HG03439 (cell line): ENCODE data around the gene CORO1C.
A peak's percentile ranks its signal among the peaks of the same experiment; 100 is the strongest.
"Not testable (repeated sequence)": the region's sequence is repeated elsewhere in the genome, so short reads cannot be mapped to it uniquely, and the experiment has no call there.

Experiments used
- ATAC-seq: cut with Tn5 transposase; IDR thresholded peaks from one replicate; pipeline ENCODE4 v1.9.1; 2021; ENCODE audit warnings: mild to moderate bottlenecking, moderate library complexity; ENCODE audit not compliant: unreplicated experiment

Gene CORO1C

DNA sequence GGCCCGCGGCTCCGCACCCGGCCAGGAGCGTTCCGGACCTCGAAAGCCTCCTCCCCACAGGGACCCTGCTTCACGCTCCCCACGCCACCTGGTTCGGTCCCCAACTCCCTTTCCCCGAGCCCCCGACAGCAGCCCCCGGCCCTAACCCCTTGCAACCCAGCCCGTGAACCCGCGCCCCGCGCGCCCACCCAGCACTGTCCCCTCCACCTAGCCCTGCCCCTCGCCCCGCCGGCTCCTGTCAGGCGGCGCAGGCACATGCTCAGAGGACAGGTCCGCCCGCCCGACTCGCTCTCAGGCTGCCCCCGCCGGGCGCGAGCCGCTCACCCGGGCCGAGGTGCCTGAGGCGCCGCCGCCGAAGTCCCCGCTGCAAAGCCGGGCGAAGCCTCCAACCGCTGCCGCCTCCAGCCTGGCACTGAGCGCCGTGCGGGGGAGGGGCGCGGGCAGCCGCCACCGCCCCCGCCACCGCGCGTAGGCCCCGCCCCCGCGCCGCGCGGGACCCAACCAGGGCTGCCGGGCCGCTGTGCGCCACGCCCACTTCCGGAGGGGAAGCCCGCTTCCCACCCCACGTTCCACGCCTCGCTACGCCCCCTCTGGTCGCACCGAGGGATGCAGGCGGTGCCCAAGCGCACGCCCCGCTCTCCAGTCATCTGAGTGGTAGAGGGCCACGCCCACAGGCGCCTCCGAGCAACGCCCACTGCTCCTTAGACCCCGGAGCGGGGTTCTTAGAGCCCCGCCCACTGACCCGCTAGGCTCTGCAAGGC is at the start of gene CORO1C:
Gene CORO1C (minus strand): TSS at position 414 of the 761 bp plus-strand sequence. CDS start 30,200 bp downstream, outside the sequence.
- peak; percentile 76 for ATAC-seq

DNA sequence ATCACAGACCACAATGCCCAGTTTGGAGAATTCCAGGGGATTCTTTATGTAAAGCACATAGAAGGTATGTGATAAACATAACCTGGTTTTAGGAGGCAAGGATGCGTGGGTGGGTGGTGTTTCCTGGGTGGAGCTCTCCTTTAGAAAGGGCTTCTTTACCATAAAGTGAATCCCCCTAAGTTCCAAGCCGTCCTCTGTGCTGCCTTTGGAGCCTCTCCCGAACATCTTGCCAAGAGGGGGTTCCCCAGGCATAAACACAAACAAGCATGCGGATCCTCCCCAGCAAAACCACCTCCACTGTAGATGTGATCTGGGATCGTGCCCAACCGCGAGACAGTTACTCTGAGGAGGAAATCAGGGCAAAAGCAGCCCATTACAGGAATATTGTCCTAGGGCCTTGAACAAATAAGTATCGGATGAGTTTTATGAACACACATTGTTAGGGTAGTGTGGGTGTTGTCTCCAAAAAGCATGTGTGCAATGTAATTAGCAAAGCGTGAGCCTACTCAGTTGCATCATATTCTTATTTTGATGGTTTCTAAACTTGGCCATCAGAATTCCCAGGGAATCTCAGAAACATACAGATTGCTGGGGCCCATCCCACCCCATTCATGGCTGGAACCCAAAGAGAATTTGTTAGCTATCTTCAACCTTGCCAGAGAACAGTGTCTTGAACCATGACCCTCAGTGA is 48.8 kb upstream of the CORO1C start:
- no peak for ATAC-seq

DNA sequence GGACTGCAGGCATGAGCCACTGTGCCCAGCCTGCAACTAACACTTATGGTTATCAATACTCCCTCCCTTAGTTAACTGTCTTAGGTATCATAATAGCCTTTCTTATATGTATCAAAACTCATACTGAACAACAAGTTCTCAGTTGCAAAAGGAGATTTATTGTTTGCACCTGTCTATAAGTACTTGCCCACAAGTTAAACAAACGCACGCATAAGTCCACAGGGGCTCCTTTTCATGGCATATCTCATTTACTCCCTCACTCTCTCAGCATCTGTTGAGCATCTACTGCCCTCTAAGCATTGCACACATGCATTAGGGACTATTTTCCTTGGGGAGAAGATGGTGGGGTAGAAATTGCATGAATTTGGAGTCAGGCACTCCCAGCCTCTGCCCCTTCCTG is 46.7 kb upstream of the CORO1C start:
- ATAC-seq, result no peak

DNA sequence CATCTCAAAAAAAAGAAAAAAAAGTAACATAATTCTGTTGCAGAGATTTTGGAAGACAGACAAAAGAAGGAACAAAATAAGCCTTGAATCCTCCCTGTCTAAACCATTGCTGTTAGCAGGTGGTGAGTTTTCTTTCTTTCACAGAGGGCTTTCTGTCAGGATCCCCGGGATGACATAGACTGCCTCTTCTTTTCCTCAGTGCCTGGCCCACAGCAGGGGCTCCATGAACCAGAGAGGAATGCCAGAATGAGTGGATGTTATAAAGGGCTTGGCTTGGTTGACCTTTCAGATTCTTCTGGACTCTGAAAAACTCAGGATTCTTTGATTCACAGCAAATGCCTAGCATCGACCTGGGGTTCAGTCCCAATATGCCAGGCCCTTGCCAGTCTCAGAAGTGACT is 45.8 kb upstream of the CORO1C start:
- ATAC-seq, result no peak

DNA sequence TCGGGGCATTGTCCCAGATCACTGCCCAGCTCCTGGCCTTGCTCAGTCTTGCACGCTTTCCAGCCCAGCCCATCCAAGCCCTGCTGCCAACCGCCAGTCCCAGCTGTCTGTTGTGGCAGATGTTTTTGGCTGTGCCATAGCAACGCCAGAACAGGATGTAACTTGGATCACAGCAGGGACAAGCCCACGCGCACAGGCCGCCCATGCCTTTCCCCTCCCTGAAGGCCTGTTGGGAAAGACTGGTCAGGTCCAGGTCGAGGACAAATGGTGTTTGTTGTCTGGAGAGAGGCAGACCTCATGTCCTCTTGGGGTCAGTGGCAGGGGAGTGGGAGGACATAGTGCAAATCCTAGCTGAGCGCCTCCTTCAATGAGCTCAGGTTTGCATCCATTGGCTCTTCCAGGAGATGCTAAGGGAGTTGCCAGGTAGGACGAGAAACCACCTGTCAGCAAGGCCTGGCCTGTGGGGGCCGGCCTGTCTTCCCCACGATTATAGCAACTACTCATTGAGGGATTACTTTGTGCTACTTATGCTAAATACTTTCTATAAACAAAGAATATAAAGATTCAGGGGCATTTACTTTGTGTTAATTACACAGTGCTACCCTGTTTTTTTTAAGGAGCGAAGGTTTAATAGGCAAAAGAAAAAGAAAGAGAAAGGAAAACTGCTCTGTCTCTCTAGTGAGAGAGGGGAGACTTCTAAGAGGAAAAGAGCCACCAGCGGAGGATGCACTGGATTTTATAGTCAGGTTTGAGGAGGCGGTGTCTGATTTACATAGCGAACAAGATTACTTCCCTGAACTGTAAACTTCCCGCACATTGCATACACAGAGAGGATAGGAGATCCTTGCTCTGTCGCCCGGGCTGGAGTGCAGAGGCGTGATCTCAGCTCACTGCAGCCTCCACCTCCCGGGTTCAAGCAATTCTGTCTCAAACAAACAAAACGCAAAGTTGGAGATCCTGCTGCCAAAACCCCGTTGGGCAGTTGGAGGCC is 42.8 kb upstream of the CORO1C start:
- no peak for ATAC-seq

DNA sequence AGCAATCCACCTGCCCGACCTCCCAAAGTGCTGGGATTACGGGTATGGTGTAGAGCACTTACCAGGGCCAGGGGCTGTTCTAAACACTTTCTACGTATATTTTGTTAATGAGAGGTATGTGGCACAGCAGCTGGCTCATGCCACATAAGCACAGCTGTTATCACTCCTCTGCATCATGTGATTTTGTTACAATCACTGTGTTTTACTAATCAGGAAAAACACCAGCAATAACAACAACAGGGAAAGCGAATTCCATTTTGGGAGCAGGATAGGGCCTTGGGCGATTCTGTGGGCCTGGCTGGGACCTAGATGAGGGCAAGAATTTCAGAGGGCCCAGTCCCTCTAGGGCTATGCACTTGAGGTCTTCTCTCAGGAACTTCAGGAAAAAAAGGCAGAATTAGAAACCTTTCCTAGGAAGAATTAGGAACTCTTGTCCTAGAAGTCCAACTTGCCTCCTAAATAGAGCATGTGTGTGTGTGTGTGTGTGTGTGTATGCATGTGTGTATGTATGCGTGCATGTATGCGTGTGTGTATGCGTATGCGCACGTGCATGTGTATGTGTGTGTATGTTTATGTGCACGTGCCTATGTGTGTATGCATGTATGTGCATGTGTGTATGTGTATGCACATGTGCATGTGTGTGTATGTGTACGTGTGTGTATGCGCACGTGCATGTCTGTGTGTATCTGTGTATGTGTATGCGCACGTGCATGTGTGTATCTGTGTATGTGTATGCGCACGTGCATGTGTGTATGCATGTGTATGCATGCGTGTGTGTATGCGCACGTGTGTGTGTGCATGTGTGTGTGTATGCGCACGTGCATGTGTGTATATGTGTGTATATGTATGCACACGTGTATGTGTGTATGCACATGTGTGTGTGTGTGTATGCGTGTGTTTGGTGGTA is 41.8 kb upstream of the CORO1C start:
- no peak for ATAC-seq

DNA sequence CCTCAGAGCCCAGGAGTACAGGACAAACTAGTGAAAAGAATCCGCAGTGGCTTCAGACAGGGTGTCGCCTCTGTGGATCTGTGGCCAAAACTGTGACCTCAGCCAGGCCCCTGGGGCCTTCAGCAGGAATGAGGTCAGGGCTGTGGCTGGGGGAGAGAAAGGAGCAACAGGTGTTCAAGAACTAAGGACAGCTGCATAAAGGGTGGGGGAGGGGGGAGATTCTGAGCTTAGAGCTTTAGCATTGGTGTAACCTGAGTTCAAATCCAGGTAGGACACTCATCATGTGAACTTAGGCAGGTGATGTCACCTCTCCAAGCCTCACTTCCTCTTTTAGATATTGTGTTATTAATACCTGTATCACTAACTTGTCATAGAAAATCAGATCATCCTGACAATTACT is 40.9 kb upstream of the CORO1C start:
- no peak for ATAC-seq

DNA sequence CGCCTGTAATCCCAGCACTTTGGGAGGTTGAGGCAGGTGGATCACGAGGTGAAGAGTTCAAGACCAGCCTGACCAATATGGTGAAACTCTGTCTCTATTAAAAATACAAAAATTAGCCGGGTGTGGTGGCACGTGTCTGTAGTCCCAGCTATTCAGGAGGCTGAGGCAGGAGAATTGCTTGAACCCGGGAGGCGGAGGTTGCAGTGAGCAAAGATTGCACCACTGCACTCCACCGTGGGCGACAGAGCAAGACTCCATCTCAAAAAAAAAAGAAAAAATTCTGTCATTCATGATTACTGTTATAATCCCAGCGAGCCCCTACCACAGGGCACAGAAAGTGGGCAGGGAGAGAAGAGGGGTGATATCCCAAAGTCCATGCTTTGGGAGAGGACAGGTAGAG is 40.5 kb upstream of the CORO1C start:
- not testable (repeated sequence) for ATAC-seq

DNA sequence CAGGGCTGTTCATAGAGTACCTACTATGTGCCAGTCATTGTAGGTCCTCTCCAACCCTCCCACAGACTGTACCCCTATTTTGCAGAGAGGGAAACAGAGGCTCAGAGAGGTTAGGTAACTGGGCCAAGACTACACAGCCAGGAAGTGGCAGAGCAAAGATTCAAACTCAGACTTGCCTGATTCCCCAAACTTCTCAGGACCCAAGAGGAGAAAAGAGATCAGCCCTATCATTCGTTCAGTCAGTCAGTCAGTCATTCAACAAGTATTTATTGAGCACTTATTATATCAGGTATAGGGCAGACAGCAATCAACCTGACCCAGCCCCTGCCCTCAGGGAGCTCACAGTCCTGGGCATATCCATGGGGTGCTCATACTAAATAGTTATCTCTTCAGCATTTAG is 39.6 kb upstream of the CORO1C start:
- no peak for ATAC-seq

DNA sequence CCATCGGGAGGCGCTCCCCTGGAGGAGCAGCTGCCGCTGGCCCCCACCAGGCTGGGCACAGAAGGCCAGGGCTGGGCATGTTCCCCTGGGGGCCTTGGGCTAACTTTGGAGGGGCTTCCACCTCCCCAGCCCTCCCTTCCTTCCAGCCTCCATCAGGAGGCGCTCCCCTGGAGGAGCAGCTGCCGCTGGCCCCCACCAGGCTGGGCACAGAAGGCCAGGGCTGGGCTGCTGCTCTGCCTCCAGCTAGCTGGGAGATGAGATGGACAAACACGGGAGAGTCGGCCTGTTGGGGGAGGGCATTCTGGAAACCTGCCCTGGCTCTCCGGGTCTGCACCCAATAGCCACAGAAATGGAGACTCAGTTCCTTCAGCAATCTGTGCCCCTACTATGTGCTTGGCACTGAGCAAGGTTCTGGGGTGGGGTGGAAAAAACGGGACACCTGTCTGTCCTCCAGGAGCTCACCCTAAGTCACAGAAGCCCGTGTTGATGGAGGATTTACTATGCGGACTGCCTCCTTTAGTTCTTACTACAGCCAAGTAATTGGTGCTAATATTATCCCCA is 39.0 kb upstream of the CORO1C start:
- no peak for ATAC-seq

DNA sequence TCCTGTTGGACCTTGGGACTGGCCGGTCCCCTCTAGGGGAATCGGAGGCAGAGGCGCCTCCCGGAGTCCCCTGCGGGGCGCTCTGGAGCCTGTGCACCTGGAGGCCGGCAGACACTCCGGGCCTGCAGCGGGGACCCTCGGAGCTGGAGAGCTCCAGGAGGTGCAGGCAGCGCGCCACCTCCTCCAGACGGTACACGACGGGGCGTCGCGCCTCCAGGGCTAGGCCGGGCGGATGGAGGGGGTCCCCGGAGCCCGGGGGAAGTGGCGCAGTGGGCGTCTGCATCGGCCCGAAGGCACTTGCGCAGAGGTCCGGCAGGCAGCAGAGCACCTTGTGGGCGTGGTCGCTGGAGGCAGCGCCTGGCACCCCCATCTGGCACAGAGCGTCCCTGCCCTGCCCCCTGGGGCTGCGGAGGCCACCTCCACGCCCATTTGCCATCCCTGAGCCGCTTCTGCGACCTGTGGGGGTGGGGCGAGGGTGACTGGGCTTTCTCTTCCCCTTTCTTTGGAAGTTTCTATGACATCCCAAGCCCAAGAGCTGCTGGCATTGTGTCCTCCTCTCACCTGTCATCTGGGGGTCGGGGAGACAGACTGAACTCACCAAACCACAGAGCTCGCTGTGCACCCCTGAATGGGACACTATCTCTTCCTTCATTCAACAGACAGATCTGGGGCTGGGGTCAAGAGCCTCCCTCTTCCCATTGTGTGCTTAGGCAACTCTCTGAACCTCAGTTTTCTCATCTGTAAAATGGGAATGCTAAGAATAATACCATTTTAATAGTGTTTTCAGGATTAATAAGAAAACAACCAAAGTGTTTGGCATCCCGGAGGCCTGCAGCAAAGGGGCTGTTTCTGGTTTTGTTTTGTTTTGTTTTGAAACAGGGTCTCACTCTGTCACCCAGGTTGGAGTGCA is 37.5 kb upstream of the CORO1C start:
- ATAC-seq, result peak; percentile 61

DNA sequence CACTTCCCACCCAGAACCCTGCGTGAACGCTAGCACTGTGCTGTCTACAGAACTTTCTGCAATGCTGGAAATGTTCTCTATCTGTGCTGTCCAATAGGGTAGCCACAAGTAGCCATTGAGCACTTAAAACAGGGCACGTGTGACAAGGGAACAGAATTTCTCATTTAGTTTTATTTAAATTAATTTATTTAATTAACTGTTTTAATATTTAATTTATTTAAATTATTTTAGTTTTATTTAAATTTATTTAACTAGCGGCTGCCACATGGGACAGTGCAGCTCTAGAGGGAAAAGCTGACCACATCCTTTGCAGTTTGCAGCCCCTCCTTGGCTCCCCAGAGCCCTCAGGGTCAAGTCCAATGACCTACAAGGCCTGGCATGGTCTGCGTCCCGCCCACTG is 35.0 kb upstream of the CORO1C start:
- ATAC-seq, result no peak

DNA sequence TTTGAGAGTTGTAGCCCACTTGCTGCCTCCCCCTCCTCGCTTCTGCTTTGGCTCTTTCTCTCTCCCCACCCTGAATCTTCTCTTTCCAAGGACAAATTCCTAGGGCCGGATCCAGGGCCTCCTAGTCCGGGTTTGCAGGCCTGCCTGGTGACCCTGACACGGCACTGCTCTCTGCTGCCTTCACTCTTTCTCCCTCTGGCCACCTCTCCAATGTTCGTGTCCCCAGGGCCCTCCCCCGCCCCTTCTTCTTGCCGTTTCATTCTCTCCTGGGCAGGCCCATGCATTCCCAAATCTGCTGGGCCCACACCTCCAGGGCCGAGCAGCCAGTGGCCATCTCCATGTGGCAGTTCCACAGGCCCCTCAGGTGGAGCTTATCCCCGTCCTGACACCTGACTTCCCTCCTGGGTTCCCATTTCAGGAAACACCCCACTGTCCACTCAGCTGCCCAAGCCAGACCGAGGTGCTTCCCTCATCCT is 34.0 kb upstream of the CORO1C start:
- no peak for ATAC-seq

DNA sequence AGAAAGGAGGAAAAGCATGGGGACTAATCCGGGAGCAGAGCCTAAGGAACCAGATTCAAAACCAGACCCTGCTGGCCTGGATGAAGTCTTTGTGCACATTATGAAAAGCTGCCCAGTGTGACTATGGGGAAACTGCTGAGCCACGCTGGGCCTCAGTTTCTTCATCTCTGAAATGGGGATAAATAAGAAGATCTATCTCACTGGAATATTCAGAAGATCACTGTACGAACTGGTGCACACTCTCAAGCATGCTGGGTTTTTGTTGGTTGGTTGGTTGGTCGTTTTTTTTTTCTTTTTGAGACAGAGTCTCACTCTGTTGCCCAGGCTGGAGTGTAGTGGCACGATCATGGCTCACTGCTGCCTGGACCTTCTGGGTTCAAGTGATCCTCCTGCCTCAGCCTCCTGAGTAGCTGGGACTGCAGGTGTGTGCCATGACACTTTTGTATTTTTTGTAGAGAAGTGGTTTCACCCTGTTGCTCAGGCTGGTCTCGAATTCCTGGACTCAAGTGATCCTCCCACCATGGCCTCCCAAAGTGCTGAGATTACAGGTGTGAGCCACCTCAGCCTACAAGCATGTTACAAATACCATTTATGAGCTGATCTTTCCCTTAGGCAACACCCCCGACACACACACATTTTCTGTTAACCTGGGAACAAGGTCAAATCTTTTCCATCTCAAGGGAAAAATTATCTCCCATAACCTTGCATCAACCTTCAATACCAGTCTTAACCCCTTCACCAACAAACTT is 33.4 kb upstream of the CORO1C start:
- no peak for ATAC-seq

DNA sequence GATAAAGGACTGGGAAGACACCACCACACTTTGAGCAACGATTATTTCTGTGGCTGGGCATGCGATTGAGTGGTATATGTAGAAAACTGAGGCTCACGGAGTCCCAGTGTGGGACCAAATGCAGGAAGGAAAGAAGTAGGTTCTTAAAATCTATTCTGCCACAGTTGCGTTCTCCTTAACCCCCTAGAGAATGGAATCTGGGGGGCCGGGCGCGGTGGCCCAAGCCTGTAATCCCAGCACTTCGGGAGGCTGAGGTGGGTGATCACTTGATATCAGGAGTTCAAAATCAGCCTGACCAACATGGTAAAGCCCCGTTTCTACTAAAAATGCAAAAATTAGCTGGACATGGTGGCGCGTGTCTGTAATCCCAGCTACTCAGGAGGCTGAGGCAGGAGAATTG is 29.9 kb upstream of the CORO1C start:
- no peak for ATAC-seq

DNA sequence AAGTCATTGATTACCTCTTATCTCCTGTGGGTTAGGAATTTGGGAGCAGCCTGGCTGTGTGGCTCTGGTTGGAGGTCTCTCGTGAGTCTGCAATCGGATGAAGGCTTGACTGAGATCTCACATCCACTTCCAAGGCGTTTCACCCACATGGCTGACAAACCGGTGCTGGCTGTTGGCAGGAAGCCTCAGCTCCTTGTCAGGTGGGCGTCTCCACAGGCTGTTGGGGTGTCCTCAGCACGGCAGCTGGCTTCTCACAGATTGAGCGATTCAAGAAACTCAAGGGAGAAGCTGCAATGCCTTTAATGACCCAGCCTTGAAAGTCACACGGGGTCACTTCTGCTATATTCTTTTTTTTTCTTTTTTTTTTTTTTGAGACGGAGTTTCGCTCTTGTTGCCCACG is 28.6 kb upstream of the CORO1C start:
- no peak for ATAC-seq

DNA sequence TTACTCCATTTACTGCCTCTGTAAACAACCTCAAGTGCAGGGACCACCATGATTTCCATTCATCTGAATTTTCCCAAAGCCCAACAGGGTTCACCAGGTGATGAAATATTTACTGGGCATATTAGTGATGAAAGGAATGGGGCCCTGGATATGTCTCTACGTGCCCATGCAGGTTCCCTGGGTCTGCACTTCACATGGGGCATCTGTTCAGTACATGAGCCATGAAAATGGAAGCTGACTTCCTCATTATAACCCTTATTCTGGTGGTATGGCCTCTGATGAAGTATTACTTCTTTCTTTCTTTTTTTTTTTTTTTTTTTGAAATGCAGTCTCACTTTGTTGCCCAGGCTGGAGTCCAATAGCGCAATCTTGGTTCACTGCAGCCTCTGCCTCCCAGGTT is 26.5 kb upstream of the CORO1C start:
- ATAC-seq, result no peak

DNA sequence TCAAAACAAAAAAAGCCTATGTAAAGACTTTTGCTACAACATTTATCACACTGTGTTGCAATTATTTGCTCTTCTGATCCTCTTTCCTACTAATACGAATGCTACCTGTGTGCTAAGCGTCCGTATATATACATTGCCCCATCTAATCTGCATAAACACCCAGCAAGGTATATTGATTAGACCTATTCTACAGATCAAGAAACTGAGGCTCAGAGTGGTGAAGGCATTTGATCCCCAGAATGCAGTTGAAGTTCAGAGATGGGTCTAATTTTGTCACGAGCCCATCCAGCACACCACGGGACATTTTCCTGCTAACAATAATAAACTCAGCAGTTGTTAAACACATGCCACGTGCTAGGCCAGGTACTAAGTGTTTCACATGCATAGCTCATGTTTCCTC is 25.1 kb upstream of the CORO1C start:
- no peak for ATAC-seq
